RWPE2 (cell line): ENCODE data around the gene BTBD9.

ENCODE experiments used
- ATAC-seq: fragments of 200-7000 bp; cut with Tn5 transposase; 3 replicates; pipeline ENCODE4 v1.9.1; 2021; ENCODE audit warnings: low read depth
- DNase-seq: peaks from one replicate; pipeline ENCODE4 v3.0.0-alpha.2; 2020; ENCODE audit warnings: low spot score
- H3K27ac ChIP-seq: fragments of 450-650 bp; 2 replicates; pipeline ENCODE4 v1.5.1; 2017; ENCODE audit warnings: mild to moderate bottlenecking; ENCODE audit not compliant: poor library complexity, severe bottlenecking
- H3K27me3 ChIP-seq: fragments of 250-450 bp; sonication (Bioruptor Pico); 2 replicates; pipeline ENCODE4 v1.5.1; 2021; ENCODE audit warnings: mild to moderate bottlenecking, moderate library complexity; ENCODE audit not compliant: insufficient read depth, poor library complexity, severe bottlenecking
- H3K36me3 ChIP-seq: fragments of 250-450 bp; sonication (Bioruptor Pico); 2 replicates; pipeline ENCODE4 v1.5.1; 2020; ENCODE audit warnings: low read depth, mild to moderate bottlenecking, moderate library complexity
- H3K4me1 ChIP-seq: fragments of 250-450 bp; sonication (Bioruptor Pico); 2 replicates; pipeline ENCODE4 v1.5.1; 2021; ENCODE audit warnings: mild to moderate bottlenecking, moderate library complexity; ENCODE audit not compliant: insufficient read depth, poor library complexity, severe bottlenecking
- H3K4me3 ChIP-seq: fragments of 250-450 bp; sonication (Bioruptor Pico); 2 replicates; pipeline ENCODE4 v1.5.1; 2021; ENCODE audit warnings: mild to moderate bottlenecking, moderate library complexity; ENCODE audit not compliant: severe bottlenecking
- H3K9me3 ChIP-seq: fragments of 250-450 bp; sonication (Bioruptor Pico); 2 replicates; pipeline ENCODE4 v1.5.1; 2021; ENCODE audit warnings: mild to moderate bottlenecking, moderate library complexity; ENCODE audit not compliant: severe bottlenecking
- TF ChIP-seq, protein P1 (sequence below): fragments of 450-650 bp; IDR thresholded peaks from one replicate; pipeline ENCODE4 v1.5.1; 2017; ENCODE audit warnings: mild to moderate bottlenecking, moderate library complexity; ENCODE audit not compliant: poor library complexity, severe bottlenecking

BTBD9 gene

DNA sequence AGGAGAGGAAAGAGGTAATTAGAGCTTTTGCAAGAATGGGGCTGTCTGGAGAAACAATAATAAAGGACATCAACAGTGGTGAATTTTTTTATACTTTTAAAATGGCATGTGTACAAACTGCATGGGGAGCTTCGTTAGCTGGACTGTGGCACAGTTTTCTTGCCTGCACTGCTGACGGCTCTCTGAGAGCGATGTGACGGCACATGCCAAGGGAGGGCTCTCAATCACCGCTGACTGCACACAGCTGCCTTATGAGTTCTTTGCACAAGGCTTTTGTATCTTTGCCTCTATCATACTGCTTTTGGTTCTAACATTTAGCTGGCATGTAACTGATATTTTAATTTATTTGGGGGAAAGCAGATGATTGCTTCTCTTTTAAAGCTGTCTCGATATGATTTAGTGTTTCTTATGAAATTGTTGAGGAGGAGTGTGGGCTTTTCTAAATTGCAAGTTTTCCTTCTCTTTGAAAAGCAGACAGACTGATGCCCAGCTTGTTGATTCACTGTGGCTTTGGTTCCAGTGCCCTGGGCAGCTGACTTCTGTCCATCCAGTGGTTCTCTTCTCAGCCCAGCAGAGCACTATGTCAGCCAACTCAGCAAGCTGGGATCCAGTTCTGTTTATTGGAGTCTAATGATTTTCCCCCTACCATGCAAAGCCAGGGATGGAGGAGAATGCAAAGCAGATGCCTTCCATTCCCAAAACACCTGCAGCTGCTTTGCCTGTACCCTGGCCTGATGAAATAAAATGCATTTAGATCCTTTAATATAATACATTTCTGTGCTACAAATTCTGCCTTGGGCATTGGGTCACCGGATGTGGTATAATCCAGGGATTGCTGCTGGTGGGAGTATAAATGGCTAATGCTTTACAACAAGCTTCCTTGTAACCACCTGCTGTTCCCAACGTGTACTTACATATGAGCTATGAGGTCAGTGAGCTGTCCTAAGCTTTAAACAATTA is 496.3 kb downstream of the BTBD9 start:
- Histone ChIP-seq H3K4me1 (no peaks in the 10 kb centered on the region), H3K4me3 (no peak overlapping the region), H3K9me3 (no peaks in the 10 kb centered on the region), H3K27ac (no peak overlapping the region), H3K27me3 (no peaks in the 10 kb centered on the region), H3K36me3 (no peaks in the 10 kb centered on the region; the same call in 1 of the 2 replicates)
- DNase-seq = no peak
- no peak for ATAC-seq
- TF ChIP-seq, protein P1, sequence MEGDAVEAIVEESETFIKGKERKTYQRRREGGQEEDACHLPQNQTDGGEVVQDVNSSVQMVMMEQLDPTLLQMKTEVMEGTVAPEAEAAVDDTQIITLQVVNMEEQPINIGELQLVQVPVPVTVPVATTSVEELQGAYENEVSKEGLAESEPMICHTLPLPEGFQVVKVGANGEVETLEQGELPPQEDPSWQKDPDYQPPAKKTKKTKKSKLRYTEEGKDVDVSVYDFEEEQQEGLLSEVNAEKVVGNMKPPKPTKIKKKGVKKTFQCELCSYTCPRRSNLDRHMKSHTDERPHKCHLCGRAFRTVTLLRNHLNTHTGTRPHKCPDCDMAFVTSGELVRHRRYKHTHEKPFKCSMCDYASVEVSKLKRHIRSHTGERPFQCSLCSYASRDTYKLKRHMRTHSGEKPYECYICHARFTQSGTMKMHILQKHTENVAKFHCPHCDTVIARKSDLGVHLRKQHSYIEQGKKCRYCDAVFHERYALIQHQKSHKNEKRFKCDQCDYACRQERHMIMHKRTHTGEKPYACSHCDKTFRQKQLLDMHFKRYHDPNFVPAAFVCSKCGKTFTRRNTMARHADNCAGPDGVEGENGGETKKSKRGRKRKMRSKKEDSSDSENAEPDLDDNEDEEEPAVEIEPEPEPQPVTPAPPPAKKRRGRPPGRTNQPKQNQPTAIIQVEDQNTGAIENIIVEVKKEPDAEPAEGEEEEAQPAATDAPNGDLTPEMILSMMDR = no peak

DNA sequence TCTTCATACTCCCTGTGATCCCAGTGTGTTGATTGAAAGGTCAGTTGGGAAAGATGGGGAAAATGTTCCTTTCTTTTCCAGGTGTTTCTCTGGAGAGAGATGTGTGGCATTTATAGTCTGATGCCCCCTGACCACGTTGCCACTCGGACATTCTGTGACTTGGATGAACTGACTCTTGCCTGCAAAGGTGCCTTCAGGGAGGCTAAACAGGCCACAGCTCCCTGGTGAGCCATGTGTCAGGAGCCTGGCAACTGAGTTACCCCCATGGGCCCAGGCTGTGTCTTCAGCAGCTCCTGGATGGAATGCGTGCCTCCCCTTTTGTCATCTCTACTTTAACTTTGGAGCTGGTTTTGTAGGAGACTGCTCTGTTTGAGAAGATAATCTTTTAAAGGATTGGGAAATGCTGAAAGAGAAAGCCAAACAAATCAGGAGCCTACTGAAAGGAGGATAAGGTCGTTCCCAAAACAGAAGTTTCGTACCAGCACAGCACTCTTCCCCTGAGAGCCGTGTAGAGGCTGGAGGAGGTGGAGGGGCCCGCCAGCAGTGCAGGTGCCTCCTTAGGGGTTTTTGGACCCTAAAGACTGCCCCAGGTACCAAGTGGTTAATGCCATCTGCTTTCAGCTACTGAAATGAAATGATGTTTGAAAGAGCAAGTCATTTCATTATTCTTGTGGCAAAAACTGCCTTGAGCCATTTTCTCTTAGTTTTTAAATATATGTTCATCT is 497.4 kb downstream of the BTBD9 start:
- H3K27ac ChIP-seq = no peak overlapping the region
- ATAC-seq (no peak), DNase-seq (no peak)
- TF ChIP-seq, protein P1 = no peak
- no peaks in the 10 kb centered on the region for H3K9me3 ChIP-seq
- H3K27me3 ChIP-seq = no peaks in the 10 kb centered on the region
- H3K4me3 ChIP-seq = no peak overlapping the region
- H3K36me3 ChIP-seq = no peaks in the 10 kb centered on the region; the same call in 1 of the 2 replicates
- no peaks in the 10 kb centered on the region for H3K4me1 ChIP-seq

DNA sequence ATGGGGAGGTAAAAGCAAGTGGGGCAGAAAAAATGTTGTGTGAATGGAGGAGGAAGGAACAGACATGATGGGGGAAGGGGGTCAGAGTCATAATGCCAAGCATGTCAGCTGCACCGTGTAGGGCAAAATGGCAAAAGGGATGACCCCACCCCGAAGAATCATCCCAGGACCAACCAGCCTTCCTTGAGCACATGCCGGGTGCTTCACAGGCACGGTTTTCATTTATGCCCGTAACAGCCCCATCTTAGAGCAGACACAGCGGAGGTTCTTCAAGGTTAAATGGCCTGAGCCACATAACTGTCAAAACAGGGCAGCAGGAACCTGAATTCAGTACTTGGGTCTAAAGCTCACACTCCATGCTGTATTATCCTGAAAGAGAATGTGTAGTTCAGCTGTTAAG is 498.0 kb downstream of the BTBD9 start:
- DNase-seq (no peak), ATAC-seq (no peak)
- H3K36me3 ChIP-seq = no peaks in the 10 kb centered on the region; the same call in 1 of the 2 replicates
- TF ChIP-seq, protein P1 = no peak
- H3K9me3 ChIP-seq = no peaks in the 10 kb centered on the region
- H3K4me1 ChIP-seq = no peaks in the 10 kb centered on the region
- H3K27me3 ChIP-seq = no peaks in the 10 kb centered on the region
- no peak overlapping the region for H3K4me3 ChIP-seq
- no peak overlapping the region for H3K27ac ChIP-seq

DNA sequence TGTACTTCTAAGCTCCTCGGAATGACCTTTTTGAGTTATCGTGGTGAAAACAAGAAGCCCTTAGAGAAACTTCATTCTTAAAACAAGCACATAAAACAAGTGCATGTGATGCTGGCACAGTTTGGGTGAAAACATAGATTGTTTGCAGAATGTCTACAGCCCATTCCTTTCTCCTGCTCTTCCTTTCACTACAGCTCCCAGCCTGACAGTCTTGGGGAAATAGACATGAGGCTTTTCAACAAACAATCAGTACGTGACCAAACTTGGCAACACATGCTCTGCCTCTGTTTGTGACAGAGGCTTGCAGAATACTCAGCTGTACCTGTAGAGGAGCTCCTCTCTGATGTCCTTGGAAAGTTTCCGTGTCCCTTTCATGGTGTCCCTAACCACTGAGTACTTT is 498.6 kb downstream of the BTBD9 start:
- Histone ChIP-seq H3K36me3 (no peaks in the 10 kb centered on the region), H3K4me1 (no peaks in the 10 kb centered on the region), H3K27ac (no peak overlapping the region), H3K27me3 (no peaks in the 10 kb centered on the region), H3K9me3 (no peaks in the 10 kb centered on the region), H3K4me3 (no peak overlapping the region)
- TF ChIP-seq, protein P1 = no peak
- DNase-seq (no peak), ATAC-seq (no peak)
